CD8-positive, alpha-beta memory T cell (primary cell): Measurements from ENCODE around the gene BCORL1. TPM values are rescaled to one million over a fixed set of nuclear protein-coding genes. Genes with fewer than 3 reads are reported as not detected.

Experiments used
- CTCF ChIA-PET: fragments of 350-600 bp; sonication (Branson Sonifier 250); formaldehyde crosslinking; loops from one replicate; lab custom pipeline; 2021; ENCODE audit warnings: antibody characterized with exemption; lab: Charles Lee
- POLR2A ChIA-PET: fragments of 350-600 bp; sonication (Branson Sonifier 250); formaldehyde crosslinking; loops from one replicate; lab custom pipeline; 2021; ENCODE audit warnings: antibody characterized with exemption; lab: Charles Lee
- DNase-seq, 5 donors: peaks; one replicate each; pipeline versions ENCODE4 v3.0.0 to v3.0.0-alpha.2; 2020 to 2022; ENCODE audit warnings: mixed read lengths in 1 of 5
- H3K27ac ChIP-seq: one replicate; pipeline ENCODE4 v1.7.0; 2013; ENCODE audit warnings: low read depth, mild to moderate bottlenecking, low read length, moderate library complexity
- H3K27me3 ChIP-seq: 2 replicates; pipeline ENCODE4 v1.7.0; 2013; ENCODE audit warnings: low read length, mild to moderate bottlenecking; ENCODE audit not compliant: insufficient read depth, poor library complexity, severe bottlenecking
- H3K36me3 ChIP-seq: 2 replicates; pipeline ENCODE4 v1.7.0; 2013; ENCODE audit warnings: mild to moderate bottlenecking, low read length, moderate library complexity; ENCODE audit not compliant: insufficient read depth
- H3K4me1 ChIP-seq: 2 replicates; pipeline ENCODE4 v1.7.0; 2013; ENCODE audit warnings: mild to moderate bottlenecking, low read length, moderate library complexity; ENCODE audit not compliant: insufficient read depth
- H3K4me3 ChIP-seq: 2 replicates; pipeline ENCODE4 v1.7.0; 2013; ENCODE audit warnings: mild to moderate bottlenecking, low read length
- H3K9me3 ChIP-seq: 2 replicates; pipeline ENCODE4 v1.7.0; 2013; ENCODE audit warnings: mild to moderate bottlenecking, low read length
- H3K27ac Mint-ChIP-seq, 8 donors: one replicate each; pipeline ENCODE4 v1.8.0; 2020 to 2021; ENCODE audit warnings: mixed read lengths in 8 of 8, mild to moderate bottlenecking in 6 of 8, inconsistent platforms in 3 of 8, moderate library complexity in 3 of 8
- H3K27me3 Mint-ChIP-seq, 2 donors: one replicate each; pipeline ENCODE4 v1.8.0; 2020 to 2021; ENCODE audit warnings: mixed read lengths in 2 of 2, mild to moderate bottlenecking in 1 of 2, moderate library complexity in 1 of 2
- H3K36me3 Mint-ChIP-seq, 3 donors: one replicate each; pipeline ENCODE4 v1.8.0; 2020 to 2021; ENCODE audit warnings: mixed read lengths in 3 of 3, inconsistent platforms in 1 of 3, mild to moderate bottlenecking in 1 of 3
- H3K4me1 Mint-ChIP-seq, 3 donors: one replicate each; pipeline ENCODE4 v1.8.0; 2020 to 2021; ENCODE audit warnings: mixed read lengths in 3 of 3, inconsistent platforms in 1 of 3, mild to moderate bottlenecking in 1 of 3
- H3K4me3 Mint-ChIP-seq, 7 donors: one replicate each; pipeline ENCODE4 v1.8.0; 2020 to 2021; ENCODE audit warnings: mixed read lengths in 7 of 7, mild to moderate bottlenecking in 6 of 7, moderate library complexity in 4 of 7, inconsistent platforms in 2 of 7
- H3K9me3 Mint-ChIP-seq, 5 donors: one replicate each; pipeline ENCODE4 v1.8.0; 2020 to 2022; ENCODE audit warnings: mixed read lengths in 5 of 5, mild to moderate bottlenecking in 3 of 5, moderate library complexity in 2 of 5, inconsistent platforms in 1 of 5
- polyA plus RNA-seq: library from polyadenylated mRNA; unstranded; fragments of 300-500 nt; fragmentation: Illumina TruSeq; gene quantifications from one replicate; pipeline ENCODE4 v1.2.3, GENCODE V29; 2021
- total RNA-seq, 2 experiments: library from RNA; stranded (reverse); gene quantifications; one replicate each; pipeline ENCODE4 v1.2.3, GENCODE V29; 2021

BCORL1 gene
- total and polyA plus RNA-seq, 3 experiments from 2014 or later, result 2.7 to 12.1 (median 10.7) TPM

GRCh38 chrX:129981752-129982299 lies 609 bp upstream of the BCORL1 start:
- no peaks in the 10 kb centered on the region for H3K27me3 Mint-ChIP-seq
- H3K4me1 Mint-ChIP-seq, result peaks cover 17 to 34% (median 18%) of the 10 kb centered on the region in 3 donors
- Histone ChIP-seq H3K4me3 (peak overlapping the region; percentile 41), H3K9me3 (no peaks in the 10 kb centered on the region), H3K27ac (no peak overlapping the region), H3K27me3 (no peaks in the 10 kb centered on the region), H3K4me1 (no peaks in the 10 kb centered on the region), H3K36me3 (no peaks in the 10 kb centered on the region)
- peak overlapping the region in 3 of 8 donors; percentile 29 to 75 (median 63) for H3K27ac Mint-ChIP-seq
- peaks cover 0 to 2% (median 0%) of the 10 kb centered on the region in 3 donors for H3K36me3 Mint-ChIP-seq
- CTCF ChIA-PET, result no interaction called here
- no peak overlapping the region for H3K4me3 Mint-ChIP-seq
- POLR2A ChIA-PET, result interaction anchor here (0.7 to 1.0 kb wide), 2 partner anchors 20 to 260 kb away, joined by 4 read pairs; no protein-coding TSS in a partner anchor
- H3K9me3 Mint-ChIP-seq, result peaks cover 0 to 1% (median 0%) of the 10 kb centered on the region in 5 donors
- no peak for DNase-seq

GRCh38 chrX:129983575-129984110 lies 1.2 kb downstream of the BCORL1 start:
- ChIA-PET POLR2A (interaction anchor here (0.7 kb wide), 1 partner anchor 17 kb away, joined by 7 read pairs; no protein-coding TSS in a partner anchor), CTCF (no interaction called here)
- peaks cover 12 to 43% (median 14%) of the 10 kb centered on the region in 3 donors for H3K4me1 Mint-ChIP-seq
- no peaks in the 10 kb centered on the region for H3K27me3 Mint-ChIP-seq
- H3K27ac ChIP-seq, result no peak overlapping the region
- no peaks in the 10 kb centered on the region for H3K4me1 ChIP-seq
- peak in 2 of 5 donors; percentile 1 to 50 for DNase-seq
- H3K36me3 ChIP-seq, result no peaks in the 10 kb centered on the region
- H3K4me3 Mint-ChIP-seq, result no peak overlapping the region
- peak overlapping the region in 1 of 8 donors; percentile 81 for H3K27ac Mint-ChIP-seq
- no peaks in the 10 kb centered on the region for H3K9me3 ChIP-seq
- H3K4me3 ChIP-seq, result no peak overlapping the region
- H3K9me3 Mint-ChIP-seq, result peaks cover 0 to 1% (median 0%) of the 10 kb centered on the region in 5 donors
- no peaks in the 10 kb centered on the region for H3K27me3 ChIP-seq
- H3K36me3 Mint-ChIP-seq, result peaks cover 0 to 2% (median 0%) of the 10 kb centered on the region in 3 donors

- POLR2A ChIA-PET, result no interaction called here
Observed at GRCh38 chrX:129984111-129984958, 1.9 kb downstream of the BCORL1 start.

GRCh38 chrX:129987871-129988270 lies 5.4 kb downstream of the BCORL1 start:
- Histone ChIP-seq H3K4me3 (no peak overlapping the region), H3K9me3 (no peaks in the 10 kb centered on the region), H3K27ac (no peak overlapping the region), H3K27me3 (no peaks in the 10 kb centered on the region), H3K4me1 (no peaks in the 10 kb centered on the region), H3K36me3 (no peaks in the 10 kb centered on the region)
- Mint-ChIP-seq H3K9me3 (peaks cover 0 to 1% (median 0%) of the 10 kb centered on the region in 5 donors), H3K4me1 (peaks cover 9 to 33% (median 12%) of the 10 kb centered on the region in 3 donors), H3K27ac (peak overlapping the region in 1 of 8 donors; percentile 13), H3K27me3 (no peaks in the 10 kb centered on the region), H3K36me3 (peaks cover 0 to 2% (median 0%) of the 10 kb centered on the region in 3 donors), H3K4me3 (peak overlapping the region in 1 of 7 donors; percentile 8)
- ChIA-PET CTCF (interaction anchor here (1.6 to 2.0 kb wide), 2 partner anchors 40 to 62 kb away, joined by 3 to 4 read pairs; no protein-coding TSS in a partner anchor), POLR2A (no interaction called here)
- no peak for DNase-seq

More at GRCh38 chrX:129984111-129984958, 1.9 kb downstream of the BCORL1 start:
- Mint-ChIP-seq H3K4me1 (peaks cover 9 to 38% (median 12%) of the 10 kb centered on the region in 3 donors), H3K27me3 (no peaks in the 10 kb centered on the region), H3K36me3 (peaks cover 0 to 4% (median 0%) of the 10 kb centered on the region in 3 donors), H3K4me3 (peak overlapping the region; percentile 73 to 93 (median 84)), H3K27ac (peak overlapping the region in 7 of 8 donors; percentile 43 to 90 (median 81)), H3K9me3 (peaks cover 0 to 1% (median 0%) of the 10 kb centered on the region in 5 donors)
- CTCF ChIA-PET, result no interaction called here
- Histone ChIP-seq H3K27ac (no peak overlapping the region), H3K4me1 (no peaks in the 10 kb centered on the region), H3K9me3 (no peaks in the 10 kb centered on the region), H3K36me3 (no peaks in the 10 kb centered on the region), H3K27me3 (no peaks in the 10 kb centered on the region), H3K4me3 (no peak overlapping the region)
- peak; percentile 24 to 65 (median 44) for DNase-seq

- Mint-ChIP-seq H3K4me1 (peaks cover 0 to 18% (median 0%) of the 10 kb centered on the region in 3 donors), H3K27me3 (peaks cover 0 to 3% of the 10 kb centered on the region in 2 donors), H3K36me3 (peaks cover 0 to 20% (median 2%) of the 10 kb centered on the region in 3 donors), H3K27ac (no peak overlapping the region), H3K4me3 (no peak overlapping the region), H3K9me3 (no peaks in the 10 kb centered on the region)
- DNase-seq, result no peak
- Histone ChIP-seq H3K4me3 (no peak overlapping the region), H3K4me1 (no peaks in the 10 kb centered on the region), H3K9me3 (no peaks in the 10 kb centered on the region), H3K27me3 (no peaks in the 10 kb centered on the region), H3K36me3 (no peaks in the 10 kb centered on the region), H3K27ac (no peak overlapping the region)
- POLR2A ChIA-PET, result interaction anchor here (0.6 kb wide), 1 partner anchor 23 kb away, joined by 3 read pairs; no protein-coding TSS in a partner anchor
- CTCF ChIA-PET, result interaction anchor here (1.7 kb wide), 1 partner anchor 66 kb away, joined by 4 read pairs; no protein-coding TSS in a partner anchor
Observed at GRCh38 chrX:129992181-129992580, 9.7 kb downstream of the BCORL1 start.

- H3K36me3 Mint-ChIP-seq, result peaks cover 0 to 21% (median 2%) of the 10 kb centered on the region in 3 donors
- H3K27me3 Mint-ChIP-seq, result peaks cover 0 to 3% of the 10 kb centered on the region in 2 donors
- peaks cover 0 to 8% (median 0%) of the 10 kb centered on the region in 3 donors for H3K4me1 Mint-ChIP-seq
- no peaks in the 10 kb centered on the region for H3K36me3 ChIP-seq
- POLR2A ChIA-PET, result no interaction called here
- no peak overlapping the region for H3K4me3 ChIP-seq
- DNase-seq, result no peak
- H3K4me1 ChIP-seq, result no peaks in the 10 kb centered on the region
- H3K27ac ChIP-seq, result no peak overlapping the region
- CTCF ChIA-PET, result interaction anchor here (0.9 kb wide), 1 partner anchor 31 kb away, joined by 3 read pairs; no protein-coding TSS in a partner anchor
- no peaks in the 10 kb centered on the region for H3K9me3 Mint-ChIP-seq
- peak overlapping the region in 1 of 8 donors; percentile 15 for H3K27ac Mint-ChIP-seq
- no peaks in the 10 kb centered on the region for H3K9me3 ChIP-seq
- no peaks in the 10 kb centered on the region for H3K27me3 ChIP-seq
- no peak overlapping the region for H3K4me3 Mint-ChIP-seq
Observed at GRCh38 chrX:129996120-129996519, 13.7 kb downstream of the BCORL1 start.

GRCh38 chrX:129997086-129997485 lies 14.7 kb downstream of the BCORL1 start:
- Histone ChIP-seq H3K4me1 (no peaks in the 10 kb centered on the region), H3K36me3 (no peaks in the 10 kb centered on the region), H3K27ac (no peak overlapping the region), H3K27me3 (no peaks in the 10 kb centered on the region), H3K4me3 (no peak overlapping the region), H3K9me3 (no peaks in the 10 kb centered on the region)
- no peak overlapping the region for H3K4me3 Mint-ChIP-seq
- peaks cover 0 to 21% (median 2%) of the 10 kb centered on the region in 3 donors for H3K36me3 Mint-ChIP-seq
- H3K9me3 Mint-ChIP-seq, result no peaks in the 10 kb centered on the region
- H3K4me1 Mint-ChIP-seq, result peaks cover 0 to 18% (median 0%) of the 10 kb centered on the region in 3 donors
- ChIA-PET CTCF (no interaction called here), POLR2A (no interaction called here)
- no peak for DNase-seq
- peaks cover 0 to 5% of the 10 kb centered on the region in 2 donors for H3K27me3 Mint-ChIP-seq
- no peak overlapping the region for H3K27ac Mint-ChIP-seq
